Tibial artery (tissue), 4 donors: ENCODE measurements around the gene RNF223.
A peak's percentile ranks its signal among the peaks of the same experiment; 100 is the strongest.

Source experiments
- DNase-seq, 2 donors: peaks; one replicate each; pipeline ENCODE4 v3.0.0-alpha.2; 2019
- H3K27ac ChIP-seq, 2 donors: fragments of 200-600 bp; sonication (generic) in 1 of 2; 1 replicate in 1 of 2; 2 replicates in 1 of 2; pipeline ENCODE4 v1.5.1; 2018 to 2019; ENCODE audit warnings: mild to moderate bottlenecking in 1 of 2
- H3K27me3 ChIP-seq, 2 donors: fragments of 200-600 bp; sonication (generic) in 1 of 2; one replicate each; pipeline versions ENCODE4 v1.5.1 to v1.6.0; 2016 to 2019
- H3K36me3 ChIP-seq, 3 donors: fragments of 200-600 bp; sonication (generic) in 2 of 3; one replicate each; pipeline ENCODE4 v1.5.1; 2016 to 2019; ENCODE audit warnings: mild to moderate bottlenecking in 2 of 3
- H3K4me1 ChIP-seq, 4 donors: fragments of 200-600 bp; sonication (generic) in 2 of 4; 1 replicate in 3 of 4; 2 replicates in 1 of 4; pipeline ENCODE4 v1.5.1; 2016 to 2019
- H3K4me3 ChIP-seq, 2 donors: fragments of 200-600 bp; sonication (generic) in 1 of 2; 1 replicate in 1 of 2; 2 replicates in 1 of 2; pipeline ENCODE4 v1.5.1; 2018 to 2019; ENCODE audit warnings: mild to moderate bottlenecking in 2 of 2
- H3K9me3 ChIP-seq, 3 donors: fragments of 200-600 bp; sonication (generic) in 1 of 3; one replicate each; pipeline ENCODE4 v1.5.1; 2016 to 2019
- CTCF ChIP-seq, 2 experiments: fragments of 200-600 bp in 1 of 2; fragments of 450-650 bp in 1 of 2; IDR thresholded peaks; one replicate each; pipeline ENCODE4 v1.5.1; 2017 to 2019; ENCODE audit warnings: antibody characterized with exemption in 2 of 2, mild to moderate bottlenecking in 1 of 2, moderate library complexity in 1 of 2
- intact Hi-C: fragments of 100-400 bp; cut with DNase I; formaldehyde crosslinking; loops from one replicate; pipeline ENCODE4 v1.15.0; 2023; ENCODE audit warnings: low total_unique reads

The RNF223 gene

GRCh38 chr1:1022302-1023009 is 51.6 kb downstream of the RNF223 start:
- intact Hi-C loops = no loop called here
- no peak for DNase-seq
- Histone ChIP-seq H3K27ac (no peak overlapping the region), H3K4me3 (no peak overlapping the region), H3K27me3 (peaks cover 0 to 2% of the 10 kb centered on the region in 2 donors), H3K4me1 (peaks cover 0 to 52% (median 16%) of the 10 kb centered on the region in 4 donors), H3K36me3 (no peaks in the 10 kb centered on the region), H3K9me3 (no peaks in the 10 kb centered on the region)
- no peak for TF ChIP-seq CTCF (IDR thresholded peaks at IDR 0.05)

- Histone ChIP-seq H3K27ac (no peak overlapping the region), H3K27me3 (peaks cover 0 to 2% of the 10 kb centered on the region in 2 donors), H3K36me3 (no peaks in the 10 kb centered on the region), H3K4me1 (peaks cover 0 to 52% (median 16%) of the 10 kb centered on the region in 4 donors), H3K4me3 (no peak overlapping the region), H3K9me3 (no peaks in the 10 kb centered on the region)
- no peak for DNase-seq
- TF ChIP-seq CTCF (IDR thresholded peaks at IDR 0.05) = no peak
- intact Hi-C loops = no loop called here
Observed at GRCh38 chr1:1021920-1022259, 52.2 kb downstream of the RNF223 start.

DNA sequence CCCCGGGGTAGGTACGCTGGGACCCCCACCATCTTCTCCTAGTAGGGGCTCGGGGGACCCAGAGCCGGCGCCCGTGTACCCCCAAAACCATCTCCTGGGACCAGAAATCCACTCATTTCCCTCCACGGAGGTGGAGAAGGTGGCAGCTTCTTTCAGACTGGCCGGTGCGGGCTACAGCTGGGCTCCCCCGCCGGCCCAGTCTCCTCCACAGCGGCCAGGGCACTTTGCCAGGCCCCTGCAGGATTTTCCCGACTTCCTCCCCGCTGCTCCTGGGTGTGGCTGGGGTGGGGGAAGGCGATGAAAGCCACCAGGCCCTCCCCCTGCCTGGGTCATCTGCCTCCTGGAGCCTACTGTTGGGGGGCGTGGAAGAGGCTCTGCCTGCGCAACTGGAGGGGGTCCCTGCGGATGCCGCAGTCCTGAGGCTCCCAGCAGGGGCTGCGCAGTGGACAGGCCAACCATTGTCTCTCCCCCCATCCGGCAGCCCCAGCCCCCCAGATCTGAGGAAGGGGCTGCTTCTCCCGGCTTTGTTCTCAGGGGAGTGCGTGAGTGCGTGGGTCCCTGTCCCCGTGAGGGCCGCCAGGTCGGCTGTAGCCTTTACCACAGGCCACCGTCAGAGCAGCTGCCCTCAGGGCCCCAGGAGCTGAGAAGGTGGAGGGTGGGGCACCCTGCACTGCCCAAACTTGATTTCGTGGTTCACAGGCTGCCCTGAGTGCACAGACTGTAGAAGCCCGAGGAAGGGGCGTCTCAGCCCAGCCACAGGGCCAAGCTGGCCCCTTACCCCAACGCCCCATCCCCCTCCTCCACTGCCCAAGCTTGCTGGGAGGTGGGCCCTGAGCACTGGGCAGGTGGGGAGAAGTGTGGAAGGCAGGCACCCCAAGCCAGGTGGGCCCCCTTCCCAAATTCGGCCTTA is 52.8 kb downstream of the RNF223 start:
- no peak for TF ChIP-seq CTCF (IDR thresholded peaks at IDR 0.05)
- H3K4me3 ChIP-seq = peak overlapping the region; percentile 90 to 92
- H3K36me3 ChIP-seq = no peaks in the 10 kb centered on the region
- H3K4me1 ChIP-seq = peaks cover 0 to 52% (median 16%) of the 10 kb centered on the region in 4 donors
- peaks cover 0 to 2% of the 10 kb centered on the region in 2 donors for H3K27me3 ChIP-seq
- no peak overlapping the region for H3K27ac ChIP-seq
- DNase-seq = no peak
- H3K9me3 ChIP-seq = no peaks in the 10 kb centered on the region
- intact Hi-C loops = no loop called here
